PC-3 (cell line): Measurements from ENCODE around the gene CRYBB2. TPM values are rescaled to one million over a fixed set of nuclear protein-coding genes. Genes with fewer than 3 reads are reported as not detected.
"Not testable (repeated sequence)": the region's sequence is repeated elsewhere in the genome, so short reads cannot be mapped to it uniquely, and the experiment has no call there.

Source experiments
- ATAC-seq: fragments of 200-7000 bp; cut with Tn5 transposase; 2 replicates; pipeline ENCODE4 v1.9.1; 2020; ENCODE audit warnings: mild to moderate bottlenecking, moderate library complexity
- BruUV-seq: library from RNA; stranded (reverse); fragments of 400-500 nt; replicated peaks from 2 replicates; lab custom pipeline; 2021; lab: Mats Ljungman, UMichigan
- CTCF ChIA-PET: fragments of 300-600 bp; sonication (Branson Sonifier 250); formaldehyde crosslinking; loops from one replicate; lab custom pipeline; 2022; ENCODE audit warnings: antibody characterized with exemption; lab: Charles Lee
- POLR2A ChIA-PET: fragments of 300-600 bp; sonication (Branson Sonifier 250); formaldehyde crosslinking; loops from one replicate; lab custom pipeline; 2022; ENCODE audit warnings: antibody characterized with exemption; ENCODE audit not compliant: unreplicated experiment; lab: Charles Lee
- DNase-seq: peaks from one replicate; pipeline ENCODE4 v3.0.0-alpha.2; 2015
- H2AFZ ChIP-seq: fragments of 300-600 bp; sonication (generic); 2 replicates; pipeline ENCODE4 v1.6.0; 2016; ENCODE audit warnings: antibody characterized with exemption, low read length
- H3F3A ChIP-seq: fragments of 300-600 bp; sonication (generic); one replicate; pipeline ENCODE4 v1.6.0; 2017; ENCODE audit warnings: antibody characterized with exemption, low read length, control low read depth, mild to moderate bottlenecking; ENCODE audit not compliant: unreplicated experiment
- H3K27ac ChIP-seq: fragments of 300-600 bp; sonication (generic); 2 replicates; pipeline ENCODE4 v1.5.1; 2016; ENCODE audit warnings: mild to moderate bottlenecking, low read length
- H3K27me3 ChIP-seq: fragments of 300-600 bp; sonication (generic); 2 replicates; pipeline ENCODE4 v1.6.1; 2016; ENCODE audit warnings: low read length, mixed read lengths
- H3K36me3 ChIP-seq: fragments of 300-600 bp; sonication (generic); 2 replicates; pipeline ENCODE4 v1.6.1; 2016; ENCODE audit warnings: low read depth, mixed run types, low read length, mixed read lengths
- H3K4me1 ChIP-seq: fragments of 300-600 bp; sonication (generic); 2 replicates; pipeline ENCODE4 v1.5.1; 2016; ENCODE audit warnings: low read length; ENCODE audit not compliant: insufficient read depth
- H3K4me2 ChIP-seq: fragments of 300-600 bp; sonication (generic); 2 replicates; pipeline ENCODE4 v1.6.0; 2016; ENCODE audit warnings: low read length
- H3K4me3 ChIP-seq: fragments of 300-600 bp; sonication (generic); 2 replicates; pipeline ENCODE4 v1.5.1; 2016; ENCODE audit warnings: mild to moderate bottlenecking, low read length, mixed read lengths
- H3K79me2 ChIP-seq: fragments of 300-600 bp; sonication (generic); 2 replicates; pipeline ENCODE4 v1.6.1; 2017; ENCODE audit warnings: low read length, mixed read lengths
- H3K9ac ChIP-seq: fragments of 300-600 bp; sonication (generic); 2 replicates; pipeline ENCODE4 v1.6.0; 2016; ENCODE audit warnings: mild to moderate bottlenecking, low read length
- H3K9me2 ChIP-seq: fragments of 300-600 bp; sonication (generic); replicated peaks from 2 replicates; pipeline ENCODE4 v1.6.1; 2016; ENCODE audit warnings: mixed run types, low read length, mixed read lengths
- H3K9me3 ChIP-seq: fragments of 300-600 bp; sonication (generic); 2 replicates; pipeline ENCODE4 v1.6.1; 2016; ENCODE audit warnings: low read length, mixed read lengths
- H4K20me1 ChIP-seq: fragments of 300-600 bp; sonication (generic); 2 replicates; pipeline ENCODE4 v1.6.1; 2016; ENCODE audit warnings: low read length, mixed read lengths
- CTCF ChIP-seq: fragments of 300-600 bp; sonication (generic); conservative IDR thresholded peaks from 2 replicates; pipeline ENCODE4 v1.5.1; 2017; ENCODE audit warnings: antibody characterized with exemption, low read depth, mild to moderate bottlenecking, low read length
- EZH2 ChIP-seq: fragments of 300-600 bp; sonication (generic); IDR thresholded peaks from one replicate; pipeline ENCODE4 v1.6.1; 2017; ENCODE audit warnings: antibody characterized with exemption, mild to moderate bottlenecking, low read length; ENCODE audit not compliant: unreplicated experiment
- EZH2phosphoT487 ChIP-seq: fragments of 300-600 bp; sonication (generic); IDR thresholded peaks from 2 replicates; pipeline ENCODE4 v1.6.1; 2018; ENCODE audit warnings: mild to moderate bottlenecking, antibody characterized with exemption, low read length, borderline replicate concordance
- intact Hi-C: fragments of 100-400 bp; cut with micrococcal nuclease; formaldehyde crosslinking; loops from 2 replicates; pipeline ENCODE4 v1.9.0; 2023
- total RNA-seq: library from RNA; depleted of rRNA; stranded (reverse); fragments of >200 nt; gene quantifications from 2 replicates; pipeline ENCODE4 v1.2.3, GENCODE V29; 2014

Gene CRYBB2
- total RNA-seq, 1 experiment from 2014 or later, result not detected

GRCh38 chr22:25236417-25236816, 17.0 kb downstream of the CRYBB2 start:
- H3K27ac ChIP-seq, result no peak overlapping the region
- H3K4me2 ChIP-seq, result peak overlapping the region; percentile 71
- no peaks in the 10 kb centered on the region for H3K79me2 ChIP-seq
- H3K4me3 ChIP-seq, result peak overlapping the region; percentile 53
- no peaks in the 10 kb centered on the region for H3K9me3 ChIP-seq
- ATAC-seq (peak; percentile 36; the same call in 1 of the 2 replicates), DNase-seq (no peak)
- TF ChIP-seq CTCF, result no peak
- TF ChIP-seq EZH2, result no peak
- TF ChIP-seq EZH2phosphoT487, result no peak
- peak overlapping the region; percentile 86 for H2AFZ ChIP-seq
- BruUV-seq, result no TSS peak
- no peaks in the 10 kb centered on the region for H3K36me3 ChIP-seq
- POLR2A ChIA-PET, result no interaction called here
- H3K9me2 ChIP-seq, result no peaks in the 10 kb centered on the region
- H3K4me1 ChIP-seq, result no peaks in the 10 kb centered on the region
- no peaks in the 10 kb centered on the region for H3K27me3 ChIP-seq
- no peaks in the 10 kb centered on the region for H4K20me1 ChIP-seq
- CTCF ChIA-PET, result no interaction called here
- H3K9ac ChIP-seq, result no peak overlapping the region
- H3F3A ChIP-seq, result no peaks in the 10 kb centered on the region
- intact Hi-C loops, result loop anchor here (5.0 to 10.0 kb wide), 2 partner anchors 211 to 538 kb away; no protein-coding TSS in a partner anchor

- CTCF ChIA-PET, result no interaction called here
Measured at GRCh38 chr22:25237503-25237902, 18.1 kb downstream of the CRYBB2 start.

GRCh38 chr22:25238058-25238457, 18.6 kb downstream of the CRYBB2 start:
- CTCF ChIA-PET, H2AFZ ChIP-seq: not testable (repeated sequence)
- intact Hi-C loops, result loop anchor here (5.0 to 10.0 kb wide), 2 partner anchors 209 to 537 kb away; no protein-coding TSS in a partner anchor

More at GRCh38 chr22:25237503-25237902, 18.1 kb downstream of the CRYBB2 start:
- Histone ChIP-seq H3K27ac (no peak overlapping the region), H3K9me3 (no peaks in the 10 kb centered on the region), H3K9me2 (no peaks in the 10 kb centered on the region), H3K9ac (no peak overlapping the region), H2AFZ (no peak overlapping the region), H3K79me2 (no peaks in the 10 kb centered on the region), H3F3A (no peaks in the 10 kb centered on the region), H3K4me1 (no peaks in the 10 kb centered on the region), H3K4me2 (no peak overlapping the region), H3K4me3 (no peak overlapping the region), H3K36me3 (no peaks in the 10 kb centered on the region), H3K27me3 (no peaks in the 10 kb centered on the region), H4K20me1 (no peaks in the 10 kb centered on the region)
- BruUV-seq, result no TSS peak
- TF ChIP-seq EZH2, result no peak
- no peak for TF ChIP-seq CTCF
- no peak for TF ChIP-seq EZH2phosphoT487
- POLR2A ChIA-PET, result no interaction called here
- DNase-seq, result no peak
- intact Hi-C loops, result loop anchor here (5.0 to 10.0 kb wide), 2 partner anchors 210 to 537 kb away; no protein-coding TSS in a partner anchor
- ATAC-seq, result no peak

GRCh38 chr22:25255169-25255568, 35.7 kb downstream of the CRYBB2 start:
- intact Hi-C loops, H3K4me3 ChIP-seq, DNase-seq, CTCF ChIA-PET, H2AFZ ChIP-seq, H3K9me2 ChIP-seq, H3K9ac ChIP-seq, H3K27ac ChIP-seq, BruUV-seq, H3K4me2 ChIP-seq, ATAC-seq, H3K36me3 ChIP-seq, POLR2A ChIA-PET, H4K20me1 ChIP-seq, H3K9me3 ChIP-seq, H3K79me2 ChIP-seq, H3K4me1 ChIP-seq, H3F3A ChIP-seq, H3K27me3 ChIP-seq: not testable (repeated sequence)

More at GRCh38 chr22:25238058-25238457, 18.6 kb downstream of the CRYBB2 start:
- POLR2A ChIA-PET, H3K27me3 ChIP-seq, H3K79me2 ChIP-seq, H4K20me1 ChIP-seq, H3K4me1 ChIP-seq, H3K4me3 ChIP-seq, H3K36me3 ChIP-seq, H3K9me2 ChIP-seq, DNase-seq, H3K9ac ChIP-seq, H3K9me3 ChIP-seq, H3F3A ChIP-seq, H3K27ac ChIP-seq, BruUV-seq, ATAC-seq, H3K4me2 ChIP-seq: not testable (repeated sequence)

GRCh38 chr22:25267567-25267966, 48.1 kb downstream of the CRYBB2 start:
- H3K9me3 ChIP-seq, CTCF ChIA-PET, H4K20me1 ChIP-seq, H3K36me3 ChIP-seq, DNase-seq, H3F3A ChIP-seq, H3K27me3 ChIP-seq, H3K79me2 ChIP-seq, H3K4me1 ChIP-seq, POLR2A ChIA-PET, H3K9ac ChIP-seq, H3K4me2 ChIP-seq, H3K9me2 ChIP-seq, H3K27ac ChIP-seq, H2AFZ ChIP-seq, intact Hi-C loops, ATAC-seq, H3K4me3 ChIP-seq, BruUV-seq: not testable (repeated sequence)
